Measurements from ENCODE around the gene PHF13. TPM values are rescaled to one million over a fixed set of nuclear protein-coding genes. Genes with fewer than 3 reads are reported as not detected.

The PHF13 gene
- total and polyA plus RNA-seq, 9 of the 15 experiments (the other 6 are each of a cell fraction or from before 2014, with no cell fraction given): 1.8 to 36.1 (median 11.7) TPM

DNA sequence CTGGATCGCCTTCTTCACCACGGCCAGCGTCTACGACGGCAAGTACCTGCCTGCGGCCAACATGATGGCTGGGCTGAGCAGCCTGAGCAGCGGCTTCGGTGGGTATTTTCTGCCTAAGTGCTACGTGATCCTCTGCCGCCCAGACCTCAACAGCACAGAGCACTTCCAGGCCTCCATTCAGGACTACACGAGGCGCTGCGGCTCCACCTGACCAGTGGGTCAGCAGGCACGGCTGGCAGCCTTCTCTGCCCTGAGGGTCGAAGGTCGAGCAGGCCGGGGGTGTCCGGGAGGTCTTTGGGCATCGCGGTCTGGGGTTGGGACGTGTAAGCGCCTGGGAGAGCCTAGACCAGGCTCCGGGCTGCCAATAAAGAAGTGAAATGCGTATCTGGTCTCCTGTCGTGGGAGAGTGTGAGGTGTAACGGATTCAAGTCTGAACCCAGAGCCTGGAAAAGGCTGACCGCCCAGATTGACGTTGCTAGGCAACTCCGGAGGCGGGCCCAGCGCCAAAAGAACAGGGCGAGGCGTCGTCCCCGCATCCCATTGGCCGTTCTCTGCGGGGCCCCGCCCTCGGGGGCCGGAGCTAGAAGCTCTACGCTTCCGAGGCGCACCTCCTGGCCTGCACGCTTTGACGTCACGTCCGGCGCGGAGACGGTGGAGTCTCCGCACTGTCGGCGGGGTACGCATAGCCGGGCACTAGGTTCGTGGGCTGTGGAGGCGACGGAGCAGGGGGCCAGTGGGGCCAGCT, 34.0 kb upstream of the PHF13 start, which contains the start of gene ZBTB48 (continued):
- no peak for TF ChIP-seq ZNF695 (CRISPR knock-in tag; IDR thresholded peaks at IDR 0.05)
- TF ChIP-seq, protein P1, sequence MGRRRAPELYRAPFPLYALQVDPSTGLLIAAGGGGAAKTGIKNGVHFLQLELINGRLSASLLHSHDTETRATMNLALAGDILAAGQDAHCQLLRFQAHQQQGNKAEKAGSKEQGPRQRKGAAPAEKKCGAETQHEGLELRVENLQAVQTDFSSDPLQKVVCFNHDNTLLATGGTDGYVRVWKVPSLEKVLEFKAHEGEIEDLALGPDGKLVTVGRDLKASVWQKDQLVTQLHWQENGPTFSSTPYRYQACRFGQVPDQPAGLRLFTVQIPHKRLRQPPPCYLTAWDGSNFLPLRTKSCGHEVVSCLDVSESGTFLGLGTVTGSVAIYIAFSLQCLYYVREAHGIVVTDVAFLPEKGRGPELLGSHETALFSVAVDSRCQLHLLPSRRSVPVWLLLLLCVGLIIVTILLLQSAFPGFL (CRISPR knock-in tag; IDR thresholded peaks at IDR 0.05): no peak
- no peak for TF ChIP-seq NBN (IDR thresholded peaks at IDR 0.05; ENCODE audit: low read depth)
- TF ChIP-seq TAF1 (IDR thresholded peaks at IDR 0.05; ENCODE audit: control insufficient read depth, extremely low read depth, insufficient read depth, low read length, severe bottlenecking): peak; percentile 66

DNA sequence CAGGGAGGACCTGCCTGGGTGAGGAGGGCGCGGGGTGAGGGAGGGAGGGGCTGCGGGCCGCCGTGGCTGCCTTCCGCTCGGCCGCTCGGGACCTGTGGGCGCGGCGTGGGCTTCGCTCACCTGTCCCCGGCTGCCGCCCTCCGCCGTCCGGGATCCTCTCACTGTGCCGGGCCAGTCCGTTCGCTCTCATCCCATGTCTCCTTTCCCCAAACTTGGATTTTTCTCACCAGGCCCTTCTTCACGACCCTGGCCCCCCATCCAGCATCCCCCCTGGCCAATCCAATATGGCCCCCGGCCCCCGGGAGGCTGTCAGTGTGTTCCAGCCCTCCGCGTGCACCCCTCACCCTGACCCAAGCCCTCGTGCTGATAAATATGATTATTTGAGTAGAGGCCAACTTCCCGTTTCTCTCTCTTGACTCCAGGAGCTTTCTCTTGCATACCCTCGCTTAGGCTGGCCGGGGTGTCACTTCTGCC, 33.4 kb upstream of the PHF13 start:
- peak; percentile 49 for ATAC-seq
- H2AFZ ChIP-seq (ENCODE audit: low read depth, low read length): peak overlapping the region; percentile 88
- TSS peak; percentile 66 for BruUV-seq (replicated peaks)
- TF ChIP-seq ZNF395 (CRISPR knock-in tag; IDR thresholded peaks at IDR 0.05) (peak; percentile 66; the same call in 1 of the 2 replicates), ZNF583 (CRISPR knock-in tag; IDR thresholded peaks at IDR 0.05) (no peak), OTX1 (CRISPR knock-in tag; IDR thresholded peaks at IDR 0.05) (no peak), CHD1 (IDR thresholded peaks at IDR 0.05; ENCODE audit: low read length) (peak; percentile 61), FOXM1 (IDR thresholded peaks at IDR 0.05; ENCODE audit: low read depth) (no peak), FOXM1 (CRISPR knock-in tag; IDR thresholded peaks at IDR 0.05; ENCODE audit: low read depth) (peak; percentile 66; the same call in 1 of the 2 replicates)
- TF ChIP-seq, protein P2, sequence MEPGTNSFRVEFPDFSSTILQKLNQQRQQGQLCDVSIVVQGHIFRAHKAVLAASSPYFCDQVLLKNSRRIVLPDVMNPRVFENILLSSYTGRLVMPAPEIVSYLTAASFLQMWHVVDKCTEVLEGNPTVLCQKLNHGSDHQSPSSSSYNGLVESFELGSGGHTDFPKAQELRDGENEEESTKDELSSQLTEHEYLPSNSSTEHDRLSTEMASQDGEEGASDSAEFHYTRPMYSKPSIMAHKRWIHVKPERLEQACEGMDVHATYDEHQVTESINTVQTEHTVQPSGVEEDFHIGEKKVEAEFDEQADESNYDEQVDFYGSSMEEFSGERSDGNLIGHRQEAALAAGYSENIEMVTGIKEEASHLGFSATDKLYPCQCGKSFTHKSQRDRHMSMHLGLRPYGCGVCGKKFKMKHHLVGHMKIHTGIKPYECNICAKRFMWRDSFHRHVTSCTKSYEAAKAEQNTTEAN (CRISPR knock-in tag; IDR thresholded peaks at IDR 0.05): 0 out of 2 replicates have a peak, but pooled peaks have one; percentile 57

More for the DNA sequence above, 33.4 kb upstream of the PHF13 start:
- intact Hi-C loops (cut with micrococcal nuclease) (loop anchor here (2.0 kb wide), 1 partner anchor 21 kb away; no protein-coding TSS in a partner anchor), in situ Hi-C loops (cut with MboI) (no loop called here)
- Histone ChIP-seq H3K79me2 (ENCODE audit: control insufficient read depth, insufficient read depth, low read length) (peaks cover 41% of the 10 kb centered on the region), H3K9me3 (replicated peaks; ENCODE audit: control insufficient read depth, insufficient read depth, low read depth, low read length) (no peaks in the 10 kb centered on the region), H3K4me2 (ENCODE audit: insufficient read depth, low read length) (peak overlapping the region; percentile 96), H3K4me1 (replicated peaks in 1 of 2; ENCODE audit: control insufficient read depth in 2 of 2, insufficient read depth in 2 of 2, low read length in 2 of 2) (peaks cover 41 to 58% of the 10 kb centered on the region in 2 experiments), H3K27ac (ENCODE audit: extremely low read depth, low read depth, low read length) (peak overlapping the region; percentile 73), H3K4me3 (peak overlapping the region; percentile 74), H3K9ac (ENCODE audit: insufficient read depth in 1 of 2, low read depth in 2 of 2, low read length in 2 of 2) (peak overlapping the region; percentile 74 to 96), H3K36me3 (ENCODE audit: control insufficient read depth, insufficient read depth, low read length) (peaks cover 18% of the 10 kb centered on the region; the same call in 1 of the 3 replicates), H3K27me3 (ENCODE audit: control insufficient read depth in 2 of 2, insufficient read depth in 2 of 2, low read length in 2 of 2) (no peaks in the 10 kb centered on the region), H3K9me1 (ENCODE audit: control insufficient read depth, insufficient read depth, low read length) (peaks cover 10% of the 10 kb centered on the region), H4K20me1 (replicated peaks; ENCODE audit: control insufficient read depth, insufficient read depth, low read length) (peaks cover 23% of the 10 kb centered on the region)
- WGBS (ENCODE audit: insufficient coverage, low coverage, missing lambda C conversion rate): under 1% methylated on average over 14 of the region's 30 CpGs
- ChIA-PET CTCF (ENCODE audit: low intra/inter-chr PET ratio) (interaction anchor here (1.3 kb wide), 1 partner anchor 26 kb away, joined by 4 read pairs; the partner anchor contains the start of gene NOL9), POLR2A (interaction anchor here (0.6 to 13.4 kb wide), 13 partner anchors 9 to 1969 kb away, joined by 3 to 221 read pairs (median 4); partner anchors contain the start of genes KLHL21 and NOL9)
- DNase-seq (ENCODE audit: extremely low read depth in 1 of 4, low spot score in 3 of 4) (peak in 1 of 4 experiments; percentile 55), FAIRE-seq (no peak)

Measured in K562 (cell line).